GF-D8 (cell line): ENCODE measurements around the gene BNC2.
"Not testable (repeated sequence)": the region's sequence is repeated elsewhere in the genome, so short reads cannot be mapped to it uniquely, and the experiment has no call there.

Source experiments
- DNase-seq: peaks from one replicate; lab custom pipeline; 2025; lab: John Stamatoyannopoulos, UW

The BNC2 gene

DNA sequence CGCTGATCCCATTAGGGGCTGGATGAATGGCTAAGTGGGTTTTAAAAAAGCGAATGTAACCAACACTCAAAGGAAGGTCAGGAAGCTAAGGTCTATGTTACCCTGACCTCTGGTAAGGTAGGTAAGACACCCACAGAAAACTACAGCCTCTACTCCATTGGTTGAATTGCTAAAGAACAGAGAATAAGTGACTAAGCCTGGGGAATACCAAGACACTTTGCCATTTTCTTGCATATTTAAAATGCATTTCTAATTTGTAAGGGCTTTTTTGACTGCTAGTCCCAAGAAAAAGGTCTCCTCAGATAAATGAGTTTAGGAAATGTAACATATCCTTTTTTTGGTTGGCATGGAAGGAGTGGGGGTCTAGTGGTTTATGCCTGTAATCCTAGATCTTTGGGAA lies 368.7 kb downstream of the BNC2 start:
- no peak for DNase-seq

DNA sequence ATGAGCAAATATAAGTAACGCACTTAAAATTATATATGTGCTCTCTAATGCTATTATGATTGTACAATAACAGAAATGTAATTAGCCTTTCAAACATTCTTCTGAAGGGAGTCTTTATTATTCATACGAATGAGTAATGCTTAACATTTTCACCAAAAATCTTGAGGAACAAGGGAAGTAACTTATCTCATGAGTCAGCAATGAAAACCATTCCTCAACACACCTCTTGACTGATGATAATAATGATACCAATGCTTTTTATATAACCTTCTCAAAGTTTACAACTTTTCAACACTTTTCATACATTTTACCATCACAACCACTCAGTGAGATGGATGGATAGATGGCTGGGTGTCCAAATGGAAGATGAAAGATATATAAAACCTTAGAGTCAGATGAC lies 369.3 kb downstream of the BNC2 start:
- DNase-seq, result no peak

DNA sequence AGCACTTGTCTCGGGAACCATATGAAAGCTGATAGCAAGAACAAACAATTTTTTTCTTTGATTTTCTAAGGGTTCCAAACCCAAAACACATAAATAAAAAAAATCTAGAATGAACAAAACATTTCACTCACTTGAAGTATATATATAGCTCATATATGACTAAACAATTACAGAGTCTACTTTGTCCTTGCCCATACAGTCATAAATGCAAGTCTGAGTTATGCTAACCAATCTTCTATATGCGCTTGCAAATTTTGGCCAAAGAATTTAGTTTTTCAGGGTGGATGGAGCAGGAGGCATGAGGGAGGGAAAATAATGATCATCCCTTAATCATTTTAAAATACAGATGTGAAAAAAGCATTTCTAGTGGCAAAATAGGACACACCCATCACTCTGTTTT lies 370.1 kb downstream of the BNC2 start:
- DNase-seq, result no peak

DNA sequence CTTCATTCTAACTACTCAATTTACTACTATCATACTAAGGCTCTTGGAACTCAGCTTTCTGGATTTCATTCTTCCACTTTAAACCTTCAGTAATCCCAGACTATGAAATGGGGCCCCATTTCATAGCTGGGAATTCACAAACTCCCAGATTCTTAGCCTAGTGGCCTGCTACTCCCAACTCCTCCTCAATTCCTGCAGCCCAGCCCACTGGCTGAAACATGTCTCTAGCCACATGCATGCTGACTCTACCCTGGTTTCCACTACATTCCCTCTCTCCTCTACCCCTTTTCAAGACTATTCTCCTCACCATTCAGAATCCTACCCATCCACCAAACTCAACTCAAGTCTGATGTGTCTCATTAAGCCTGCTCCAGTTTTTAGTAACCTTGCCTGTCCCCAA lies 370.6 kb downstream of the BNC2 start:
- no peak for DNase-seq

DNA sequence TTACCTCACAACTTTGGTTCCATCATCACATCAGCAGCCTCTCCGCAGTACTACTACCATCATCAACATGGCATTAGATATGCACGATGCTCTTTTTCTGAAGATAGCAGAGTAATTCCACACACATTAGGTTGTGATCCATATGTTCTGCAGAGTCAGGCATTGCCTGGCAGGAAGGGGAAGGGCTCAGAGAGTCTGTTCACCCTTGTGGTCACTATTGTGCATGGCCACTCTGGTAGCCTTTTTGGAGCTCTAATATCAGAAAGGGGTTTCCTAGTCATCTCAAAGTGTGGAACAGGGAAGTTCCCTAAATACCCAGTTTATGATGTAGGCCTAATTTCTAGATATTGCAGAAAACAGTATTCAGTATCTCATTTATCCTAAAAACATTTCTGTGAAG lies 373.6 kb downstream of the BNC2 start:
- DNase-seq, result no peak

DNA sequence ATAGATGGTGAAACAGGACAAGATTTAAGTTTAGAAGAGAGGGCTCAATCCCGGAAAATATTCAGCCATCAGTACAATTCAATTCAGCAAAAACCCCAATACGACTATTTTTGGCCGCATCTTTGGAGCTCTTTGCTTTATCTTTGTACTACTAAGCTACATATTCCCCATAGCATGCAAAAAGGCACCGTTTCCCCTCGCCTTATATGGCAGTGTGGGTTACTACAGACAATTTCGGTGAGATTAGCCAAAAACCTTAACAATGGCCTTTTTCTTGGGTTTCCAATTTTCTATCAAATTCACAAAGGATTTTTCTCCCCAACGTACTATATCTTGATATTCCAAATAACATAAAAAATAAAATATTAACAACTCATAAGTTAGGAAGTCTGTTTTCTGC lies 382.6 kb downstream of the BNC2 start:
- DNase-seq, result no peak

- no peak for DNase-seq
Observed at GRCh38 chr9:16485575-16486321, 384.7 kb downstream of the BNC2 start.

- DNase-seq, result no peak
Observed at GRCh38 chr9:16485160-16485559, 385.3 kb downstream of the BNC2 start.

DNA sequence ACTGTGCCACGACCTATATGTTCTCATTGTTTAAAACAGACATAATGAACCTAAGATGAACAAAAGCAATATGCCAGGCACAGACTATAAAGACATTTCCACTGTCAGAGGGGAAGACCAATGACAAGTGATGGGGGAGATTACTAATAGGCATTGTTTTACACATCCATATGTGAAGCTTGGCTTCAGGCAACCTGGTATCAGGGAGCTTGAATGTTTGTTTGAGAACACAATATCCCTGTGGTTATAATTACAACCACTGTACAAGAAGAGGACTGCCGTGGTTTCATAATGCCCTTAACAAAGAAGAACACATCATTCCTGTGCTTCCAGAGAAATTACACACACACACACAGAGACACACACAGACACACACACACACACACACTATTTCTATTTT lies 385.7 kb downstream of the BNC2 start:
- no peak for DNase-seq

- DNase-seq, result no peak
Observed at GRCh38 chr9:16484180-16484579, 386.3 kb downstream of the BNC2 start.

GRCh38 chr9:16482764-16483163 lies 387.7 kb downstream of the BNC2 start:
- no peak for DNase-seq

DNA sequence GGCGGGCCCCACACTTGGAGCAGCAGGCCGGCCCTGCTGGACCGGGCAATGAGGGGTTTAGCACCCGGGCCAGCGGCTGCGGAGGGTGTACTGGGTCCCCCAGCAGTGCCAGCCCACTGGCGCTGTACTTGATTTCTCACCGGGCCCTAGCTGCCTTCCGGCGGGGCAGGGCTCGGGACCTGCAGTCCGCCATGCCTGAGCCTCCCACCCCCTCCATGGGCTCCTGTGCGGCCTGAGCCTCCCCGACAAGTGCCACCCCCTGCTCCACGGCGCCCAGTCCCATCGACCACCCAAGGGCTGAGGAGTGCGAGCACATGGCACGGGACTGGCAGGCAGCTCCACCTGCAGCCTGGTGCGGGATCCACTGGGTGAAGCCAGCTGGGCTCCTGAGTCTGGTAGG lies 389.9 kb downstream of the BNC2 start:
- DNase-seq, result not testable (repeated sequence)

DNA sequence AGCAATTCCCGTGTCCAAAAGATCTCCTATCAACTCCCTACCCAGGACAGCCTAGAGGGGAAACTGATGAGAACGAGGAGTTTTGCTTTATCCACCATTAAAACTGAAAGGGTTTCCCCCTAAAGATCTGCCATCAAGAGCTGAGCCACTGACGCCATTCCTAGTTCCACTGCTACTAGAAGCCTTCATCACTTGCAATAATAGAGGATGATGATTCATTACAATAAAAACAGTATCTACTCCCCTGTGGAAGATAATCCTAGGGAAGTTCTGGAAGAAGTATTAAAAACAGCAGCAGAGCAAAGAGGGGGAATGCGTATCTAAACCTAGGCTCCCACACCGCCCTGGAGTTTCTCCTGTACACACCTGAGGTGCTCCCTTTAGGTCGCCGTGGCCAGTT lies 394.5 kb downstream of the BNC2 start:
- DNase-seq, result no peak

DNA sequence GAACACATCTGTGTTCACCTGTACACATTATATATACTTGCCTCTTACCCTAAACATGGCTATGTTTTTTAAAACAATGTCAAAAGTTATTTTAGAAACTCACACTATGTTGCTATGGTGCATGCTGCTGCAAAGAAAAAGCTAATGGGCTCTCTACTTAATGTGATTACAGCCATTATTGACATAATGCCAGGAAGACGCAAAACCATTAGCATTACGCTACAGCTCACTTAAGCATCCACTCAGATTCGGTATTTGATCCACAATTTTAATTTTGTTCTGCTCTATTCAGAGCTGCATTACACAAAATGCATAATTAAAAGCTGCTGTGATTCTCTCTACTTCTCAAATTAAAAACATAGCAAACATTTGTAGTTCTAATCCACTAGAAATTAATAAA lies 395.2 kb downstream of the BNC2 start:
- no peak for DNase-seq

DNA sequence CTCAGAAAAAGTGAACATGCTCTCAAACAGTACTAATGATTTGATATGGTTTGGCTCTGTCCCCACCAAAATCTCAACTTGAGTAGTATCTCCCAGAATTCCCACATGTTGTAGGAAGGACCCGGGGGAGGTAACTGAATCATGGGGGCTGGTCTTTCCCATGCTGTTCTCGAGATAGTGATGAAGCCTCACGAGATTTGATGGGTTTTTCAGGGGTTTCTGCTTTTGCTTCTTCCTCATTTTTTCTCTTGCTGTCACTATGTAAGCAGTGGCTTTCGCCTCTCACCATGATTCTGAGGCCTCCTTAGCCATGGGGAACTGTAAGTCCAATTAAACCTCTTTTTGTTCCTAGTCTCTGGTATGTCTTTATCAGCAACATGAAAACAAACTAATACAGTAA lies 401.3 kb downstream of the BNC2 start:
- no peak for DNase-seq

- DNase-seq, result no peak
Observed at GRCh38 chr9:16461851-16462250, 408.6 kb downstream of the BNC2 start.

DNA sequence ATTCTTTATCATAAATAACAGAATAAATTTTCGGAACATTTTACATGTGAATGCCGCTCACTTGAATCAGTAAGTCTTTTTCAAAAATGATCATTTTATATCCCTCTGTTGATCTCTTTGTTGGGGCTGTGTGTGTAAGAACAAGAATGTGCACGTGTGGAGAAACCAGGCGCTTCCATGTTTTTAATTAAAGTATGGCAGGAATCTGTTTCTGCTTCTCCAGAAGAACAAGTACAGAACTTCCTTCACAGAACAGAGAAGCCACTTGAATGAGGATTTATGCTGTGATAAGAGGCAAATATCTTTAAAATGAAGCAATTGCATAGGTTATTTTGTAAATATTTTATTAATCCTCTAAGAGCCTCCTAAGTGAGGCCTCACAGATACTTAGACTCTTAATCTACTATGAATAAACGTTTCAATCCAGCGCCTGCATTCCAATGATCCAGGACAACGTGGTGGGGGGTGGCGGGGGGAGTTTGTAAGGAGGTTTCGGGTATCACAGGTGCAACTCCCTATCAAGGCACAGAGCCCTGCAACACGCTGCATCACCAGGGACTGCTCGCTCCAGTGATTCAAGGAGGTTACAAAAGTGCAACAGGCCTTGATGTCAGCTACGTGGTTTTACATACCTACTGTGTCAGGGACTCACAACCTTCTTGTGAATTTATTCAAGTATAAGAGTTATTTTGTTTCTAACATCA lies 409.2 kb downstream of the BNC2 start:
- no peak for DNase-seq

DNA sequence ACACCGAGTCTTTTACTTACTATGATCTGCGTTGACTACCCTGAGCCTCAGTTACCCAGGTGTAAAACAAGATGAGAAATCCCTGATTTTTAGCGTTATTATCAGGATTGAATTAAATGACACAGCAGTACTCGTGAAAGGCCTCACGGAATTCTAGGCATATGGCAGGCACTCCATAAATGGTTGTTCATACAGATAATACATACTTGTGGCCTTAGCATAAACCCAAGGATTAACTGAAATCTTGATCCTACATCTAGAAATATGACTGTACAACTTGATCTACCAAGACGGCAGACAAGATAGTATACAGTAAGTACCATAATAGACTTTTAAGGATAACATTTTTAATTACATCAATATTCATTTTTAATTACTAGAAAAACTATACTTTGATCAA lies 409.8 kb downstream of the BNC2 start:
- DNase-seq, result no peak

DNA sequence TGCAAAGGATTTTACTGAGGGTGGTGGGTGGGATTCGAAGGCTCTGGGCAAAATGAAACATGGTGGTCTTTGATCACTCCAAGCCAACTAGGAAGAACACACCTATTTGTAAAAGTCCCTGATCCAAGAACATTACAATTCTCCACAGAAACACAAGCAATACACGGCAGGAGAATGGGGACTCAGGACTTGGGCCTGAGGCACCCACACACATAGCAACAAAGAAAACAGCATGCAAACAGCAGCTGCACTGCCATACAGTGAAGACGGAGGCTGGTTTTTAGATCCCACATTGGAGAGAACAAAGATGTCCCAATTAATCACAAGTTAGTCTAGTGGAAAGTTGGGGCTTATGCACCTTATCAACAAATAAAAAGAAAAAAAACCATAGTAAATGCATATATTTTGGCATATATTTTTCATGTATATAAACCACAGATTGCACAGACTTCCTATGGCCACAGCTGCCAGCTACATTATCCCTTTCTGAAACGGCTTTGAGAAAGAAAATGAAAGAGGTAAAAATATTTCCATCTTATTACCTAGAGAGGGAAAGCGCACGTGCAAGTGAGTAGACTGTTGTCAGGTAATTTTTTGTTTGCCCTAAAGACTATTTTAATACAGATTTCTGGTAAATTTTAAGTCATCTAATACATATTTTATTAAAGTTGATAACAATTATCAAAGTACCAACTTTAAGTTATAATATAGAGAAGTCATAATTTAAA lies 410.9 kb downstream of the BNC2 start:
- DNase-seq, result no peak

DNA sequence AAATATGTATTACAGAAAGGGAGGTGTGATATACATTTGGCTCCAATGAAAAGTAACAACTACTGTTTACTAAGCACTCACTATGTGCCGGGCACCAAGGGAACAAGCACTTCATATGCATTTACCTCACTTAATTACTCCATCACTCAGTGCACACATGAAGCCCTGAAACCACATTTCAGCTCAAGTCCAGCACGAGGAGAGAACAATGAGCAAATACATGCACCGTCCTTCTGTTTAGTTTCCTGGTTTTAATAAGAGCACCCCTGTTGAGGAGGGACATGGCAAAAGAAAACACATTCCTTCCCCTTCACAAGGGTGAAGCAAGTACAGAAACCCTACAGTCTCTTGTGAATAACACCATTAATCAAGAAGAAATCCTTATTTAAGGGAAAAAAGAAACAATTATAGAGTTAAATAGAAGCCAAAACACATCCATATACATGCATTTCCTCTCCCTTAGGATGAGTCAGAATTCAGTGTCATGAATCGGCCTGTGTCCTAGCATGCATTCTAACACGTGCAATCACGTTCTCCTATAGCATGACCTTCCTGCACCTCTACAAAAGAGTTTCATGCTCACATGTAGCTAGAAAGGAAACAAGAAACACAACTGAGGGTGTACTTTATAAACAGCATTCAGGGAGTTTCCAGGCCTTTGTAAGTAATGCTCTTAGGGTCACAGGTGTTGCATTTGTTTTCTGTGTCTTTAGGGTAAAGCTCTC lies 411.6 kb downstream of the BNC2 start:
- no peak for DNase-seq

DNA sequence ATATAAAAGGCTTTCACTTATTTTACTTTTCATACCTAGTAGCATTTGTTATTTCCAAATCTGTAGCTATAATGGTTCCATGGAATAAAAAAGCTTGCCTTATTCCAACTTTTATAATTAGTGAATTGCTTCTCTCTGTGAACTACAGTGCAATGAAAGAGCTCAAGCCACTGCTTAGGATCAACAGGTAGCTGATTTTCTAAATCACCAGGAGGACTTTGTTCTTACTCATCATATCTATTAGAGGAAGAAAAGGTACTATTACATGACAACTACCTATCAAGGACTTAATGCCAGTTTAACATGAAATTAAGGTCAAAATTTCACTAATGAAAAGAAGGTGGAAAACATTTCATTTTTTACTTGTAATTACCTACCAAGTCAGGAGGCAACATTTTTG lies 414.6 kb downstream of the BNC2 start:
- DNase-seq, result no peak

GRCh38 chr9:16453390-16453789 lies 417.1 kb downstream of the BNC2 start:
- DNase-seq, result no peak

DNA sequence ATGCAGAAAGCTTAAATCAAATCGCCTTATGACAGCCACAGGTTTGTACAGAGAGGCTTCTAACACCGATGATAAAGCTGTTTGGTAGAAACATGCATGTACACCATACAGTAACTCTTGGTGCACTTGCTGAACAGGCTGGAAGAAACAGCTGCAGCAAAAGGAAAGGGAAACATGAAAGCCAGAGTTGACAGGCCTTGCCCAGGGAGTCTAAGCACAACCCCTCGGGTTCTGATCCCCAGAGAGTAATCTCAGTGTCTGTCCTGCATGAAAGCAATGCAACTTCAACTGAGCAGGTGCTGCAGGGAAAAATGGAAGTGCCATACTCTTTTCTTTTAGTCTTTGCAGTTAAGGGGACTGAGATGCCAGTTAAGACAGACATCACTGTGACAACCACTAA lies 419.9 kb downstream of the BNC2 start:
- no peak for DNase-seq
